H9 (cell line): ENCODE data around the gene TTLL12. TPM values are rescaled to one million over a fixed set of nuclear protein-coding genes. Genes with fewer than 3 reads are reported as not detected.

Experiments used
- DNase-seq: peaks from one replicate; pipeline ENCODE4 v3.0.0-alpha.2; 2017
- H2AFZ ChIP-seq: one replicate; pipeline ENCODE4 v1.6.1; 2013; ENCODE audit warnings: mild to moderate bottlenecking, low read length, control low read depth, moderate library complexity
- H2AK5ac ChIP-seq: 2 replicates; pipeline ENCODE4 v1.6.1; 2013; ENCODE audit warnings: low read length, control low read depth, mixed read lengths; ENCODE audit not compliant: insufficient read length
- H2BK120ac ChIP-seq: one replicate; pipeline ENCODE4 v1.6.1; 2013; ENCODE audit warnings: low read depth, mild to moderate bottlenecking, low read length, control low read depth, inconsistent platforms; ENCODE audit not compliant: poor library complexity, severe bottlenecking
- H2BK12ac ChIP-seq: 2 replicates; pipeline ENCODE4 v1.6.1; 2013; ENCODE audit warnings: low read length, control low read depth, mixed read lengths, low read depth; ENCODE audit not compliant: insufficient read length
- H2BK15ac ChIP-seq: 2 replicates; pipeline ENCODE4 v1.6.1; 2013; ENCODE audit warnings: low read depth, low read length, control low read depth
- H2BK20ac ChIP-seq: one replicate; pipeline ENCODE4 v1.6.1; 2013; ENCODE audit warnings: low read depth, mild to moderate bottlenecking, low read length, control low read depth, inconsistent platforms; ENCODE audit not compliant: poor library complexity, severe bottlenecking
- H2BK5ac ChIP-seq: 2 replicates; pipeline ENCODE4 v1.6.1; 2013; ENCODE audit warnings: low read length, control low read depth, mixed read lengths; ENCODE audit not compliant: insufficient read length
- H3K14ac ChIP-seq: 2 replicates; pipeline ENCODE4 v1.6.1; 2013; ENCODE audit warnings: low read length, control low read depth; ENCODE audit not compliant: insufficient read depth
- H3K18ac ChIP-seq: 2 replicates; pipeline ENCODE4 v1.6.1; 2013; ENCODE audit warnings: low read depth, mild to moderate bottlenecking, mixed read lengths, low read length, control low read depth; ENCODE audit not compliant: insufficient read length
- H3K23ac ChIP-seq: 2 replicates; pipeline ENCODE4 v1.6.1; 2013; ENCODE audit warnings: low read length, control low read depth, mixed read lengths, low read depth; ENCODE audit not compliant: insufficient read length
- H3K23me2 ChIP-seq: 2 replicates; pipeline ENCODE4 v1.6.1; 2013; ENCODE audit warnings: low read depth, mild to moderate bottlenecking, mixed read lengths, low read length, control low read depth; ENCODE audit not compliant: insufficient read length, poor library complexity, severe bottlenecking
- H3K27ac ChIP-seq: 2 replicates; pipeline ENCODE4 v1.5.1; 2013; ENCODE audit warnings: low read length, control low read depth, mixed read lengths, low read depth; ENCODE audit not compliant: insufficient read length
- H3K27me3 ChIP-seq: 2 replicates; pipeline ENCODE4 v1.6.1; 2013; ENCODE audit warnings: low read length, control low read depth, inconsistent platforms; ENCODE audit not compliant: insufficient read depth
- H3K4ac ChIP-seq: 2 replicates; pipeline ENCODE4 v1.6.1; 2013; ENCODE audit warnings: low read depth, mild to moderate bottlenecking, control low read depth, inconsistent platforms, low read length, moderate library complexity
- H3K4me1 ChIP-seq: 2 replicates; pipeline ENCODE4 v1.6.1; 2013; ENCODE audit warnings: low read length, control low read depth, inconsistent platforms; ENCODE audit not compliant: insufficient read depth
- H3K4me2 ChIP-seq: 2 replicates; pipeline ENCODE4 v1.6.1; 2013; ENCODE audit warnings: low read length, control low read depth, mixed read lengths; ENCODE audit not compliant: insufficient read length, insufficient read depth
- H3K56ac ChIP-seq: 2 replicates; pipeline ENCODE4 v1.6.1; 2013; ENCODE audit warnings: low read depth, mild to moderate bottlenecking, mixed read lengths, low read length, control low read depth; ENCODE audit not compliant: insufficient read length
- H3K79me1 ChIP-seq: 2 replicates; pipeline ENCODE4 v1.6.1; 2013; ENCODE audit warnings: low read depth, mild to moderate bottlenecking, moderate library complexity, low read length, control low read depth, inconsistent platforms; ENCODE audit not compliant: insufficient read depth, poor library complexity, severe bottlenecking
- H3K79me2 ChIP-seq: 2 replicates; pipeline ENCODE4 v1.6.1; 2013; ENCODE audit warnings: low read length, control low read depth, inconsistent platforms; ENCODE audit not compliant: insufficient read depth
- H3K9ac ChIP-seq: 2 replicates; pipeline ENCODE4 v1.6.1; 2013; ENCODE audit warnings: low read length, control low read depth, mixed read lengths; ENCODE audit not compliant: insufficient read length; ENCODE audit errors: extremely low read depth
- H3K9me3 ChIP-seq: one replicate; pipeline ENCODE4 v1.6.1; 2013; ENCODE audit warnings: low read depth, low read length, inconsistent platforms; ENCODE audit not compliant: control insufficient read depth
- H3T11ph ChIP-seq: one replicate; pipeline ENCODE4 v1.6.1; 2013; ENCODE audit warnings: mild to moderate bottlenecking, low read length, control low read depth, inconsistent platforms
- H4K20me1 ChIP-seq: one replicate; pipeline ENCODE4 v1.6.1; 2013; ENCODE audit not compliant: control insufficient read depth, insufficient read length, insufficient read depth
- H4K5ac ChIP-seq: 2 replicates; pipeline ENCODE4 v1.6.1; 2013; ENCODE audit warnings: low read depth, mild to moderate bottlenecking, mixed read lengths, low read length, control low read depth; ENCODE audit not compliant: insufficient read length
- H4K8ac ChIP-seq: replicated peaks from 2 replicates; pipeline ENCODE4 v1.6.1; 2013; ENCODE audit warnings: low read length, control low read depth, mixed read lengths, low read depth; ENCODE audit not compliant: insufficient read length
- H4K91ac ChIP-seq: 2 replicates; pipeline ENCODE4 v1.6.1; 2013; ENCODE audit warnings: low read depth, mild to moderate bottlenecking, moderate library complexity, mixed read lengths, low read length, control low read depth; ENCODE audit not compliant: insufficient read length
- H3K27ac Mint-ChIP-seq, 3 experiments: 2 replicates in 2 of 3; 3 replicates in 1 of 3; pipeline ENCODE4 v1.8.0; 2020 to 2021; ENCODE audit warnings: mixed read lengths in 3 of 3, mild to moderate bottlenecking in 1 of 3, moderate library complexity in 1 of 3
- H3K27me3 Mint-ChIP-seq: 2 replicates; pipeline ENCODE4 v1.8.0; 2021; ENCODE audit warnings: low read depth, mild to moderate bottlenecking, moderate library complexity, mixed read lengths
- H3K36me3 Mint-ChIP-seq, 3 experiments: 2 replicates in 2 of 3; 3 replicates in 1 of 3; pipeline ENCODE4 v1.8.0; 2020 to 2021; ENCODE audit warnings: low read depth in 3 of 3, mixed read lengths in 3 of 3; ENCODE audit not compliant: insufficient read depth in 1 of 3
- H3K4me1 Mint-ChIP-seq, 2 experiments: 2 replicates each; pipeline ENCODE4 v1.8.0; 2020; ENCODE audit warnings: mixed read lengths in 2 of 2
- H3K4me3 Mint-ChIP-seq, 2 experiments: 2 replicates in 1 of 2; 3 replicates in 1 of 2; pipeline ENCODE4 v1.8.0; 2020 to 2021; ENCODE audit warnings: mild to moderate bottlenecking in 2 of 2, mixed read lengths in 2 of 2, moderate library complexity in 1 of 2
- H3K9me3 Mint-ChIP-seq, 2 experiments: 2 replicates in 1 of 2; 3 replicates in 1 of 2; pipeline ENCODE4 v1.8.0; 2020; ENCODE audit warnings: mild to moderate bottlenecking in 2 of 2, mixed read lengths in 2 of 2, moderate library complexity in 1 of 2
- CTCF ChIP-seq: fragments of 200-600 bp; sonication (generic); conservative IDR thresholded peaks from 3 replicates; pipeline ENCODE4 v1.8.0; 2021; ENCODE audit warnings: antibody characterized with exemption, mild to moderate bottlenecking
- WGBS: extraction: QIAGEN DNeasy Blood & Tissue Kit; methylation state at CpG from one replicate; pipeline ENCODE4 v1.1.7; 2013; ENCODE audit warnings: missing lambda C conversion rate, low lambda C conversion rate, mixed read lengths; ENCODE audit not compliant: insufficient read length; ENCODE audit errors: extremely low coverage; 5-methylcytosine and 5-hydroxymethylcytosine counted together
- total RNA-seq: library from RNA; stranded (reverse); gene quantifications from 2 replicates; pipeline ENCODE4 v1.2.1, GENCODE V29; 2021

TTLL12 gene
- total RNA-seq, 1 experiment from 2014 or later, result 89.6 TPM

- H3K27me3 Mint-ChIP-seq, result no peaks in the 10 kb centered on the region
- no CpG with 5 or more reads among the region's 39 CpGs for WGBS
Observed at GRCh38 chr22:43173976-43174720, 12.8 kb downstream of the TTLL12 start.

More at GRCh38 chr22:43173976-43174720, 12.8 kb downstream of the TTLL12 start:
- H2BK120ac ChIP-seq, result no peak overlapping the region
- H2BK5ac ChIP-seq, result no peak overlapping the region
- H2BK20ac ChIP-seq, result no peak overlapping the region
- H3K27ac ChIP-seq, result no peak overlapping the region
- no peak overlapping the region for H4K91ac ChIP-seq
- H4K20me1 ChIP-seq, result no peaks in the 10 kb centered on the region
- no peak overlapping the region for H3K9ac ChIP-seq
- no peak overlapping the region for H4K8ac ChIP-seq
- H3K79me1 ChIP-seq, result no peaks in the 10 kb centered on the region
- no peak overlapping the region for H2AFZ ChIP-seq
- H3K9me3 ChIP-seq, result no peaks in the 10 kb centered on the region
- H3K9me3 Mint-ChIP-seq, result no peaks in the 10 kb centered on the region
- no peak overlapping the region for H3K4me2 ChIP-seq
- H3K4me1 Mint-ChIP-seq, result no peaks in the 10 kb centered on the region
- no peak overlapping the region for H3K18ac ChIP-seq
- no peak overlapping the region for H4K5ac ChIP-seq
- peaks cover 25 to 77% (median 67%) of the 10 kb centered on the region in 3 experiments; a peak in 6 of 7 replicates for H3K36me3 Mint-ChIP-seq
- H3K56ac ChIP-seq, result no peak overlapping the region
- no peaks in the 10 kb centered on the region for H3K79me2 ChIP-seq
- no peak overlapping the region for H3K27ac Mint-ChIP-seq
- H3K4me3 Mint-ChIP-seq, result no peak overlapping the region
- no peaks in the 10 kb centered on the region for H3K4me1 ChIP-seq
- H3K23me2 ChIP-seq, result no peaks in the 10 kb centered on the region
- DNase-seq, result no peak
- H3K4ac ChIP-seq, result no peak overlapping the region
- H3K27me3 ChIP-seq, result no peaks in the 10 kb centered on the region
- TF ChIP-seq CTCF, result no peak
- H2BK12ac ChIP-seq, result no peak overlapping the region
- H2AK5ac ChIP-seq, result no peak overlapping the region
- H3K14ac ChIP-seq, result no peak overlapping the region
- H3T11ph ChIP-seq, result no peak overlapping the region
- H3K23ac ChIP-seq, result no peak overlapping the region
- H2BK15ac ChIP-seq, result no peak overlapping the region
